ENCODE data around the gene HAUS1. TPM values are rescaled to one million over a fixed set of nuclear protein-coding genes. Genes with fewer than 3 reads are reported as not detected.
A peak's percentile ranks its signal among the peaks of the same experiment; 100 is the strongest.
"Not testable (repeated sequence)": the region's sequence is repeated elsewhere in the genome, so short reads cannot be mapped to it uniquely, and the experiment has no call there.

The HAUS1 gene
- polyA plus RNA-seq, 3 donors = 12.1 to 50.4 (median 34.6) TPM

DNA sequence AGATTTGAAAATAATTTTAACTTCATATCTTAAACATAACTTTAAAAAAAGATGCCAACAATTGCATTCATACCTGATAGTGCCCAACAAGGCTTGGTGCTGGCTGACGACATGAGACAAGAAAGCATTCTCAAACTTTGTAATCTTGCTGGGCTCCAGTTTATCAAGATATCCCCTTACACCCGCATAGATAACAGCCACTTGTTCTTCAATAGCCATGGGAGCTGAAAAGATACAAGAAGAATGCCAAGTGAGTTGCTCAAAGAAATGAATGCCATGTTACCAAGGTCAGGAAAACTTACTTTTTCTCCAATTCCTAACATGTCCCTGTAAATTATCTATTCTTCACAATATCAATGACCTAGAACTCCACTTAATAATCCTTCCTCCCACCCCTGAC, 19.8 kb upstream of the HAUS1 start:
- Histone ChIP-seq H3K9ac (ENCODE audit: insufficient read depth, low read length, poor library complexity, severe bottlenecking) (no peak overlapping the region), H3K27ac (ENCODE audit: low read depth in 1 of 2, low read length in 2 of 2) (no peak overlapping the region), H3K27me3 (ENCODE audit: control insufficient read depth in 2 of 2, insufficient read depth in 2 of 2, low read length in 2 of 2) (no peaks in the 10 kb centered on the region), H3K4me3 (replicated peaks in 1 of 3; ENCODE audit: low read depth in 2 of 3, low read length in 3 of 3) (no peak overlapping the region), H3K79me2 (ENCODE audit: insufficient read depth, low read length) (peaks cover 6% of the 10 kb centered on the region), H2AFZ (ENCODE audit: insufficient read depth, low read depth, low read length, poor library complexity, severe bottlenecking) (no peak overlapping the region), H3K4me2 (replicated peaks; ENCODE audit: extremely low read depth, low read length, poor library complexity, severe bottlenecking) (no peak overlapping the region), H4K20me1 (ENCODE audit: insufficient read depth, low read length) (peaks cover 56% of the 10 kb centered on the region), H3K36me3 (replicated peaks in 1 of 2; ENCODE audit: control insufficient read depth in 1 of 2, insufficient read depth in 2 of 2, low read length in 2 of 2) (peaks cover 88 to 100% of the 10 kb centered on the region in 2 donors), H3K4me1 (ENCODE audit: control insufficient read depth in 1 of 2, insufficient read depth in 2 of 2, low read length in 2 of 2) (no peaks in the 10 kb centered on the region), H3K9me3 (replicated peaks in 1 of 2; ENCODE audit: control insufficient read depth in 1 of 2, insufficient read depth in 1 of 2, low read length in 2 of 2) (no peaks in the 10 kb centered on the region)
- no peaks in the 10 kb centered on the region for H3K4me1 Mint-ChIP-seq
- H3K27me3 Mint-ChIP-seq (ENCODE audit: low read depth in 3 of 3) = peaks cover 0 to 2% (median 0%) of the 10 kb centered on the region in 3 donors
- TF ChIP-seq, protein P1, sequence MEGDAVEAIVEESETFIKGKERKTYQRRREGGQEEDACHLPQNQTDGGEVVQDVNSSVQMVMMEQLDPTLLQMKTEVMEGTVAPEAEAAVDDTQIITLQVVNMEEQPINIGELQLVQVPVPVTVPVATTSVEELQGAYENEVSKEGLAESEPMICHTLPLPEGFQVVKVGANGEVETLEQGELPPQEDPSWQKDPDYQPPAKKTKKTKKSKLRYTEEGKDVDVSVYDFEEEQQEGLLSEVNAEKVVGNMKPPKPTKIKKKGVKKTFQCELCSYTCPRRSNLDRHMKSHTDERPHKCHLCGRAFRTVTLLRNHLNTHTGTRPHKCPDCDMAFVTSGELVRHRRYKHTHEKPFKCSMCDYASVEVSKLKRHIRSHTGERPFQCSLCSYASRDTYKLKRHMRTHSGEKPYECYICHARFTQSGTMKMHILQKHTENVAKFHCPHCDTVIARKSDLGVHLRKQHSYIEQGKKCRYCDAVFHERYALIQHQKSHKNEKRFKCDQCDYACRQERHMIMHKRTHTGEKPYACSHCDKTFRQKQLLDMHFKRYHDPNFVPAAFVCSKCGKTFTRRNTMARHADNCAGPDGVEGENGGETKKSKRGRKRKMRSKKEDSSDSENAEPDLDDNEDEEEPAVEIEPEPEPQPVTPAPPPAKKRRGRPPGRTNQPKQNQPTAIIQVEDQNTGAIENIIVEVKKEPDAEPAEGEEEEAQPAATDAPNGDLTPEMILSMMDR (IDR thresholded peaks at IDR 0.05) = no peak
- peaks cover 0 to 3% (median 0%) of the 10 kb centered on the region in 7 donors for H3K9me3 Mint-ChIP-seq
- WGBS (ENCODE audit: insufficient coverage) = no CpG with 5 or more reads among the region's 2 CpGs
- H3K36me3 Mint-ChIP-seq = peaks cover 83 to 98% of the 10 kb centered on the region in 2 donors
- intact Hi-C loops (cut with micrococcal nuclease) = loop anchor here in 1 of 2 donors (10.0 kb wide), 1 partner anchor 170 kb away; no protein-coding TSS in a partner anchor
- peak overlapping the region in 1 of 7 donors; percentile 8 for H3K27ac Mint-ChIP-seq
- no peak for DNase-seq
- no peak overlapping the region for H3K4me3 Mint-ChIP-seq

DNA sequence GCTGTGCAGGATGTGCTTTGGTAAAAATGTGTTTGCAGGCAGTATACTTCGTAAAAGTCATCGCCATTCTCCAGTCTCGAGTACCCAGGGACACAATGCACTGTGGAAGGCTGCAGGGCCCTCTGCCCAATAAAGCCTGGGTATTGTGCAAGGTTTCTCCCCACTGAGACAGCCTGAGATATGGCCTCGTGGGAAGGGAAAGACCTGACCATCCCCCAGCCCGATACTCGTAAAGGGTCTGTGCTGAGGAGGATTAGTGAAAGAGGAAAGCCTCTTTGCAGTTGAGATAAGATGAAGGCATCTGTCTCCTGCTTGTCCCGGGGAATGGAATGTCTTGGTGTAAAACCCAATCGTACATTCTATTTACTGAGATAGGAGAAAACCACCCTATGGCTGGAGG, 15.7 kb upstream of the HAUS1 start:
- not testable (repeated sequence) for H2AFZ ChIP-seq (ENCODE audit: insufficient read depth, low read depth, low read length, poor library complexity, severe bottlenecking); H3K4me3 Mint-ChIP-seq; H3K9me3 ChIP-seq (replicated peaks in 1 of 2; ENCODE audit: control insufficient read depth in 1 of 2, insufficient read depth in 1 of 2, low read length in 2 of 2); H3K9me3 Mint-ChIP-seq; H3K27me3 Mint-ChIP-seq (ENCODE audit: low read depth in 3 of 3); H3K4me3 ChIP-seq (replicated peaks in 1 of 3; ENCODE audit: low read depth in 2 of 3, low read length in 3 of 3); H3K27ac Mint-ChIP-seq; H3K27me3 ChIP-seq (ENCODE audit: control insufficient read depth in 2 of 2, insufficient read depth in 2 of 2, low read length in 2 of 2); H3K4me1 Mint-ChIP-seq; H3K9ac ChIP-seq (ENCODE audit: insufficient read depth, low read length, poor library complexity, severe bottlenecking); H3K4me1 ChIP-seq (ENCODE audit: control insufficient read depth in 1 of 2, insufficient read depth in 2 of 2, low read length in 2 of 2); H3K4me2 ChIP-seq (replicated peaks; ENCODE audit: extremely low read depth, low read length, poor library complexity, severe bottlenecking); DNase-seq
- Histone ChIP-seq H4K20me1 (ENCODE audit: insufficient read depth, low read length) (peaks cover 86% of the 10 kb centered on the region), H3K27ac (ENCODE audit: low read depth in 1 of 2, low read length in 2 of 2) (peak overlapping the region in 1 of 2 donors; percentile 31), H3K36me3 (replicated peaks in 1 of 2; ENCODE audit: control insufficient read depth in 1 of 2, insufficient read depth in 2 of 2, low read length in 2 of 2) (peaks cover 94 to 97% of the 10 kb centered on the region in 2 donors), H3K79me2 (ENCODE audit: insufficient read depth, low read length) (peaks cover 45% of the 10 kb centered on the region)
- peaks cover 90 to 99% of the 10 kb centered on the region in 2 donors for H3K36me3 Mint-ChIP-seq
- 97% methylated on average over 3 of the region's 8 CpGs for WGBS (ENCODE audit: insufficient coverage)
- intact Hi-C loops (cut with micrococcal nuclease) = loop anchor here in 1 of 2 donors (10.0 kb wide), 1 partner anchor 174 kb away; no protein-coding TSS in a partner anchor

All from CD14-positive monocyte (primary cell).